Measurements from ENCODE around the gene GRB2. TPM values are rescaled to one million over a fixed set of nuclear protein-coding genes. Genes with fewer than 3 reads are reported as not detected.

GRB2 gene
- total and polyA plus RNA-seq, 2 of the 8 experiments (the other 6 are each of a cell fraction or from before 2014, with no cell fraction given): 44.2 to 101 TPM

DNA sequence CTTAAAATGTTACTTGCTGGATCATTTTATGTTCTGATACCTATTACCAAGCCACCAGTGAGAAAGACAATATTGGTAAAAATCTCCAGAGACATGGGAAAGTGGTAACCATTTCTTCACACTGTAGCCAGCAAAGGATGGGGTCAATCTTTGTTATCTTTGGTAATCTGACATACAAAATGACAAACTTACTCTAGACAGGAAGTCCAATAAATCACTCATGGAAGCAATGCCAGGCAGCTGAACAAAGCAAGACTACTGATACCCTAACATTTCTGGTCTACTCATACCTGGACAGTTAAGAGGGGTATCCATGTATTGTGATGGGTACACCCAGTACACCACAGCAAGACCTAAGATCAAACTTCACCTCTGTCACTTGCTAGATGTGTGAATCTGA is 19.0 kb downstream of the GRB2 start (continued):
- TF ChIP-seq, protein P1, sequence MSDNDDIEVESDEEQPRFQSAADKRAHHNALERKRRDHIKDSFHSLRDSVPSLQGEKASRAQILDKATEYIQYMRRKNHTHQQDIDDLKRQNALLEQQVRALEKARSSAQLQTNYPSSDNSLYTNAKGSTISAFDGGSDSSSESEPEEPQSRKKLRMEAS (IDR thresholded peaks at IDR 0.05): no peak
- no peak for TF ChIP-seq CTBP2 (IDR thresholded peaks at IDR 0.05; ENCODE audit: borderline replicate concordance, insufficient read depth, insufficient read length, low read length)
- no peak for TF ChIP-seq EZH2 (IDR thresholded peaks at IDR 0.05; ENCODE audit: low read depth, low read length, severe bottlenecking)
- TF ChIP-seq CBX5 (IDR thresholded peaks at IDR 0.05; ENCODE audit: low read depth, low read length): no peak
- TF ChIP-seq KDM4A (IDR thresholded peaks at IDR 0.05; ENCODE audit: low read depth, low read length, severe bottlenecking): no peak
- TF ChIP-seq TCF12 (IDR thresholded peaks at IDR 0.05; ENCODE audit: low read depth, low read length): no peak
- no peak for TF ChIP-seq SUZ12 (IDR thresholded peaks at IDR 0.05; ENCODE audit: low read length)
- TF ChIP-seq POLR2A (IDR thresholded peaks at IDR 0.05; ENCODE audit: control extremely low read depth in 1 of 2, low read depth in 2 of 2, low read length in 2 of 2): no peak

Data from H1 (cell line).